ENCODE measurements around the gene RUBCN.

RUBCN gene

GRCh38 chr3:197746209-197746608 lies 9.5 kb upstream of the RUBCN start:
- no peak for DNase-seq
- H3K4me3 ChIP-seq (ENCODE audit: low read depth, low read length) = no peak overlapping the region
- in situ Hi-C loops (cut with HindIII; ENCODE audit: low pct_ligation_motif_present, low sequenced_read_pairs) = no loop called here
- no peaks in the 10 kb centered on the region for H3K36me3 ChIP-seq (replicated peaks)
- no peak overlapping the region for H3K27ac ChIP-seq
- no peaks in the 10 kb centered on the region for H3K27me3 ChIP-seq (replicated peaks)
- no peak for TF ChIP-seq CTCF (IDR thresholded peaks at IDR 0.05; ENCODE audit: low read depth, low read length, missing control alignments)

GRCh38 chr3:197742787-197743186 lies 6.1 kb upstream of the RUBCN start:
- no peak for TF ChIP-seq CTCF (IDR thresholded peaks at IDR 0.05; ENCODE audit: low read depth, low read length, missing control alignments)
- DNase-seq = no peak
- Histone ChIP-seq H3K27ac (no peak overlapping the region), H3K27me3 (replicated peaks) (no peaks in the 10 kb centered on the region), H3K4me3 (ENCODE audit: low read depth, low read length) (no peak overlapping the region), H3K36me3 (replicated peaks) (no peaks in the 10 kb centered on the region)
- in situ Hi-C loops (cut with HindIII; ENCODE audit: low pct_ligation_motif_present, low sequenced_read_pairs) = no loop called here

GRCh38 chr3:197737749-197738462 lies 1.2 kb upstream of the RUBCN start:
- in situ Hi-C loops (cut with HindIII; ENCODE audit: low pct_ligation_motif_present, low sequenced_read_pairs) = no loop called here
- TF ChIP-seq CTCF (IDR thresholded peaks at IDR 0.05; ENCODE audit: low read depth, low read length, missing control alignments) = no peak
- no peak for DNase-seq
- Histone ChIP-seq H3K27me3 (replicated peaks) (no peaks in the 10 kb centered on the region), H3K27ac (no peak overlapping the region), H3K36me3 (replicated peaks) (no peaks in the 10 kb centered on the region), H3K4me3 (ENCODE audit: low read depth, low read length) (peak overlapping the region; percentile 75)

- in situ Hi-C loops (cut with HindIII; ENCODE audit: low pct_ligation_motif_present, low sequenced_read_pairs) = no loop called here
- Histone ChIP-seq H3K27me3 (replicated peaks) (no peaks in the 10 kb centered on the region), H3K36me3 (replicated peaks) (no peaks in the 10 kb centered on the region), H3K4me3 (ENCODE audit: low read depth, low read length) (peak overlapping the region; percentile 75), H3K27ac (no peak overlapping the region)
- TF ChIP-seq CTCF (IDR thresholded peaks at IDR 0.05; ENCODE audit: low read depth, low read length, missing control alignments) = no peak
- no peak for DNase-seq
Observed at GRCh38 chr3:197737319-197737649, 580 bp upstream of the RUBCN start.

GRCh38 chr3:197736010-197736490 lies 654 bp downstream of the RUBCN start:
- DNase-seq = no peak
- no peaks in the 10 kb centered on the region for H3K27me3 ChIP-seq (replicated peaks)
- in situ Hi-C loops (cut with HindIII; ENCODE audit: low pct_ligation_motif_present, low sequenced_read_pairs) = no loop called here
- no peak overlapping the region for H3K27ac ChIP-seq
- H3K4me3 ChIP-seq (ENCODE audit: low read depth, low read length) = peak overlapping the region; percentile 74
- TF ChIP-seq CTCF (IDR thresholded peaks at IDR 0.05; ENCODE audit: low read depth, low read length, missing control alignments) = no peak
- no peaks in the 10 kb centered on the region for H3K36me3 ChIP-seq (replicated peaks)

Data from brain microvascular endothelial cell (primary cell).